Right atrium auricular region (tissue), 2 donors: ENCODE results near the gene ROS1. TPM values are rescaled to one million over a fixed set of nuclear protein-coding genes. Genes with fewer than 3 reads are reported as not detected.

Source experiments
- DNase-seq: peaks from one replicate; pipeline ENCODE4 v3.0.0-alpha.2; 2019; ENCODE audit warnings: low spot score
- H3K27ac ChIP-seq, 2 donors: fragments of 200-600 bp; sonication (generic); 1 replicate in 1 of 2; 2 replicates in 1 of 2; pipeline ENCODE4 v1.5.1; 2016 to 2019
- H3K27me3 ChIP-seq, 2 donors: fragments of 200-600 bp; sonication (generic); one replicate each; pipeline versions ENCODE4 v1.5.1 to v1.6.0; 2017 to 2019
- H3K36me3 ChIP-seq: fragments of 200-600 bp; sonication (generic); one replicate; pipeline ENCODE4 v1.5.1; 2016
- H3K4me1 ChIP-seq, 2 donors: fragments of 200-600 bp; sonication (generic); one replicate each; pipeline versions ENCODE4 v1.5.1 to v1.6.0; 2017 to 2019
- H3K4me3 ChIP-seq, 2 donors: fragments of 200-600 bp; sonication (generic); 1 replicate in 1 of 2; 2 replicates in 1 of 2; pipeline ENCODE4 v1.5.1; 2017 to 2019; ENCODE audit warnings: mild to moderate bottlenecking in 1 of 2, moderate library complexity in 1 of 2
- H3K9me3 ChIP-seq, 2 donors: fragments of 200-600 bp; sonication (generic); one replicate each; pipeline ENCODE4 v1.5.1; 2019
- CTCF ChIP-seq, 2 donors: fragments of 200-600 bp; sonication (generic); IDR thresholded peaks; one replicate each; pipeline ENCODE4 v1.5.1; 2019; ENCODE audit warnings: antibody characterized with exemption in 2 of 2
- total RNA-seq, 2 donors: library from RNA; depleted of rRNA; stranded (reverse); fragments of >200 nt; gene quantifications; one replicate each; pipeline ENCODE4 v1.1.0, GENCODE V29; 2016

Gene ROS1
- total RNA-seq, 2 donors from 2014 or later = not detected

- no peaks in the 10 kb centered on the region for H3K36me3 ChIP-seq
- DNase-seq = no peak
- no peaks in the 10 kb centered on the region for H3K9me3 ChIP-seq
- H3K27ac ChIP-seq = no peak overlapping the region
- H3K4me1 ChIP-seq = no peaks in the 10 kb centered on the region
- no peak overlapping the region for H3K4me3 ChIP-seq
- no peak for TF ChIP-seq CTCF (IDR thresholded peaks at IDR 0.05)
- H3K27me3 ChIP-seq = no peaks in the 10 kb centered on the region
Measured at GRCh38 chr6:117409863-117410262, 15.9 kb downstream of the ROS1 start.

GRCh38 chr6:117409420-117409819, 16.3 kb downstream of the ROS1 start:
- no peaks in the 10 kb centered on the region for H3K27me3 ChIP-seq
- TF ChIP-seq CTCF (IDR thresholded peaks at IDR 0.05) = no peak
- H3K4me1 ChIP-seq = no peaks in the 10 kb centered on the region
- no peak overlapping the region for H3K27ac ChIP-seq
- H3K36me3 ChIP-seq = no peaks in the 10 kb centered on the region
- H3K4me3 ChIP-seq = no peak overlapping the region
- DNase-seq = no peak
- no peaks in the 10 kb centered on the region for H3K9me3 ChIP-seq

- no peak for DNase-seq
- TF ChIP-seq CTCF (IDR thresholded peaks at IDR 0.05) = no peak
- H3K36me3 ChIP-seq = no peaks in the 10 kb centered on the region
- H3K9me3 ChIP-seq = no peaks in the 10 kb centered on the region
- H3K27me3 ChIP-seq = no peaks in the 10 kb centered on the region
- H3K4me3 ChIP-seq = no peak overlapping the region
- no peaks in the 10 kb centered on the region for H3K4me1 ChIP-seq
- no peak overlapping the region for H3K27ac ChIP-seq
Measured at GRCh38 chr6:117404548-117404947, 21.2 kb downstream of the ROS1 start.

- DNase-seq = no peak
- TF ChIP-seq CTCF (IDR thresholded peaks at IDR 0.05) = no peak
- Histone ChIP-seq H3K27me3 (no peaks in the 10 kb centered on the region), H3K36me3 (no peaks in the 10 kb centered on the region), H3K4me3 (no peak overlapping the region), H3K4me1 (no peaks in the 10 kb centered on the region), H3K27ac (no peak overlapping the region), H3K9me3 (no peaks in the 10 kb centered on the region)
Measured at GRCh38 chr6:117401799-117402198, 23.9 kb downstream of the ROS1 start.

- Histone ChIP-seq H3K27me3 (no peaks in the 10 kb centered on the region), H3K27ac (no peak overlapping the region), H3K4me1 (no peaks in the 10 kb centered on the region), H3K9me3 (no peaks in the 10 kb centered on the region), H3K36me3 (no peaks in the 10 kb centered on the region), H3K4me3 (no peak overlapping the region)
- TF ChIP-seq CTCF (IDR thresholded peaks at IDR 0.05) = no peak
- no peak for DNase-seq
Measured at GRCh38 chr6:117399924-117400323, 25.8 kb downstream of the ROS1 start.

- no peak for TF ChIP-seq CTCF (IDR thresholded peaks at IDR 0.05)
- no peak overlapping the region for H3K27ac ChIP-seq
- DNase-seq = no peak
- no peaks in the 10 kb centered on the region for H3K27me3 ChIP-seq
- no peaks in the 10 kb centered on the region for H3K4me1 ChIP-seq
- H3K9me3 ChIP-seq = no peaks in the 10 kb centered on the region
- H3K4me3 ChIP-seq = no peak overlapping the region
- no peaks in the 10 kb centered on the region for H3K36me3 ChIP-seq
Measured at GRCh38 chr6:117399126-117399525, 26.6 kb downstream of the ROS1 start.
